WERI-Rb-1 (cell line): ENCODE measurements around the gene SLAMF7.

Experiments
- DNase-seq: peaks from one replicate; pipeline ENCODE4 v3.0.0-alpha.2; 2020
- H3K27ac ChIP-seq: fragments of 250-450 bp; sonication (Bioruptor Pico); 2 replicates; pipeline ENCODE4 v1.5.1; 2020; ENCODE audit warnings: mild to moderate bottlenecking, moderate library complexity
- H3K27me3 ChIP-seq: fragments of 250-450 bp; sonication (Bioruptor Pico); 2 replicates; pipeline ENCODE4 v1.5.1; 2021; ENCODE audit warnings: mild to moderate bottlenecking, low read depth, moderate library complexity; ENCODE audit not compliant: insufficient read depth, severe bottlenecking
- H3K36me3 ChIP-seq: fragments of 250-450 bp; sonication (Bioruptor Pico); 2 replicates; pipeline ENCODE4 v1.5.1; 2020; ENCODE audit warnings: mild to moderate bottlenecking, moderate library complexity
- H3K4me3 ChIP-seq: 2 replicates; pipeline ENCODE4 v1.5.1; 2011; ENCODE audit warnings: low read depth, mild to moderate bottlenecking, control low read depth, low read length
- H3K9me3 ChIP-seq: fragments of 250-450 bp; sonication (Bioruptor Pico); 2 replicates; pipeline ENCODE4 v1.5.1; 2021; ENCODE audit warnings: mild to moderate bottlenecking, moderate library complexity; ENCODE audit not compliant: severe bottlenecking
- TF ChIP-seq, protein P1 (sequence below): IDR thresholded peaks from 2 replicates; pipeline ENCODE4 v1.5.1; 2011; ENCODE audit warnings: low read depth, mild to moderate bottlenecking, control low read depth, inconsistent platforms, low read length

Gene SLAMF7

DNA sequence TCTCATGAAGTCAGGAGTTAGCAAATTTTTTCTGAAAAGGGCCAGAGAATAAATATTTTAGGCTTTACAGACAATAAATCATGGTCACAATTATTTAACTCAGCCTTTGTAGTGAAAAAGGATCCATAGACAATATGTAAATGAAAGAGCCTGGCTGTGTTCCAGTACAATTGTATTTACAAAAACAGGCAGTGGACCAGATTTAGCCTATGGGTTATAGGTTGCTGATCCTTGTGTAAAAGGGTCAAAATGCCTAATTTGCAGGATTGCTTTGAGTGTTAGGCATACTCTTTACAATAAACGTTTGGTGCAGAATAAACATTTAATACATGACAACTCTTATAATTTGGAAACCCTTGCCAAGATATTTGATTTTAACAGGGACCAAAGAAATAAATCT lies 6.5 kb downstream of the SLAMF7 start:
- H3K27ac ChIP-seq, result no peak overlapping the region
- H3K4me3 ChIP-seq, result no peak overlapping the region
- no peak for DNase-seq
- peaks cover 100% of the 10 kb centered on the region for H3K27me3 ChIP-seq
- no peaks in the 10 kb centered on the region for H3K36me3 ChIP-seq
- no peaks in the 10 kb centered on the region for H3K9me3 ChIP-seq
- TF ChIP-seq, protein P1, sequence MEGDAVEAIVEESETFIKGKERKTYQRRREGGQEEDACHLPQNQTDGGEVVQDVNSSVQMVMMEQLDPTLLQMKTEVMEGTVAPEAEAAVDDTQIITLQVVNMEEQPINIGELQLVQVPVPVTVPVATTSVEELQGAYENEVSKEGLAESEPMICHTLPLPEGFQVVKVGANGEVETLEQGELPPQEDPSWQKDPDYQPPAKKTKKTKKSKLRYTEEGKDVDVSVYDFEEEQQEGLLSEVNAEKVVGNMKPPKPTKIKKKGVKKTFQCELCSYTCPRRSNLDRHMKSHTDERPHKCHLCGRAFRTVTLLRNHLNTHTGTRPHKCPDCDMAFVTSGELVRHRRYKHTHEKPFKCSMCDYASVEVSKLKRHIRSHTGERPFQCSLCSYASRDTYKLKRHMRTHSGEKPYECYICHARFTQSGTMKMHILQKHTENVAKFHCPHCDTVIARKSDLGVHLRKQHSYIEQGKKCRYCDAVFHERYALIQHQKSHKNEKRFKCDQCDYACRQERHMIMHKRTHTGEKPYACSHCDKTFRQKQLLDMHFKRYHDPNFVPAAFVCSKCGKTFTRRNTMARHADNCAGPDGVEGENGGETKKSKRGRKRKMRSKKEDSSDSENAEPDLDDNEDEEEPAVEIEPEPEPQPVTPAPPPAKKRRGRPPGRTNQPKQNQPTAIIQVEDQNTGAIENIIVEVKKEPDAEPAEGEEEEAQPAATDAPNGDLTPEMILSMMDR, result no peak

DNA sequence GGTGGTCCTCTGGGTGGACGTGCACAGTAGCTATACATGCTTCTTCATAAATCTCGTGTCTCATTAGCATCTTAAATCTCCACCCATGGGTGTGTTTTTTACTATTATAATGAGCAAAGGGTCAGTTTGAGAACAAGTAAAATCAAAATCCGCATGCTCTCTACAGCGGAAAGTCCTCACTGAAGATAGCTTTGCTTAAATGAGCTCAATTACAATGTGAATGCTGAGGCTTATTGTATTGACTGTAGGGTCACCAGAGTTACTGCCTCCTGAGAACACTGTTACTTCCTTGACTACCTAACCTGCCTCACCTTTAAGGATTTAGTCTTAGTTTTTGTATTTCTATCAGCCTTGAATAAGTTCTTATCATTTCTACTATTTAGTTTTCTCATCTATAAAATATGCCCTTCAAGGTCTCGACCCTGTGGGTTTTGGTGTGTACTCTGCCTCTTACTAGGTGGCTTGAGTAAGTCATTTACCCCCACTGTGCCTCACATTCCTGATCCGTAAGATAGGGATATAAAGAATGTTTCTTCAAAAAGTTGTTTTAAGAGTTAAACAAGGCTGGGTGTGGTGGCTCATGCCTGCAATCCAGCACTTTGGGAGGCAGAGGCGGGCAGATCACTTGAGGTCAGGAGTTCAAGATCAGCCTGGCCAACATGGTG lies 7.9 kb downstream of the SLAMF7 start:
- no peak for DNase-seq

DNA sequence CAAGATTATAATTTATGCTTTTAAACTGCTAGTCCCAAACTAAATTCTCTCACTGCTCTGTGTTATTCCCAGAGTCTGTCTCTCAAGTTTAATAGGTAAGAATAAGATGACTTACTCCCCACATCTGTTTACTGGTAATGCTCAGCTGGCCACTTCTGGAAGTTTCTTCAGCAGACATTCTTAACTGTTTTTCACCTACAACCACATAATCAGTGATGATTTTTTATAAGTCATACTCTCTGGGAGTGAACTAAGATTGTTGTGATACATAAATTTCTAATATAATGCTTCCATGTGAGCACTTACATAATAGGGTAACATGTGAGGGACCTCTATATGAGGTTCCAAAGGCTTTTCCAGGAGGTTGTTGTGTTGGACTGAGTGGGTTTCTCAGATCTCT lies 8.7 kb downstream of the SLAMF7 start:
- H3K27me3 ChIP-seq, result peaks cover 98% of the 10 kb centered on the region
- H3K4me3 ChIP-seq, result no peak overlapping the region
- DNase-seq, result no peak
- TF ChIP-seq, protein P1, result no peak
- H3K36me3 ChIP-seq, result no peaks in the 10 kb centered on the region
- no peak overlapping the region for H3K27ac ChIP-seq
- no peaks in the 10 kb centered on the region for H3K9me3 ChIP-seq

More for the DNA sequence above, 7.9 kb downstream of the SLAMF7 start:
- TF ChIP-seq, protein P1, result no peak
- Histone ChIP-seq H3K9me3 (no peaks in the 10 kb centered on the region), H3K4me3 (no peak overlapping the region), H3K27ac (no peak overlapping the region), H3K27me3 (peaks cover 98% of the 10 kb centered on the region), H3K36me3 (no peaks in the 10 kb centered on the region)

DNA sequence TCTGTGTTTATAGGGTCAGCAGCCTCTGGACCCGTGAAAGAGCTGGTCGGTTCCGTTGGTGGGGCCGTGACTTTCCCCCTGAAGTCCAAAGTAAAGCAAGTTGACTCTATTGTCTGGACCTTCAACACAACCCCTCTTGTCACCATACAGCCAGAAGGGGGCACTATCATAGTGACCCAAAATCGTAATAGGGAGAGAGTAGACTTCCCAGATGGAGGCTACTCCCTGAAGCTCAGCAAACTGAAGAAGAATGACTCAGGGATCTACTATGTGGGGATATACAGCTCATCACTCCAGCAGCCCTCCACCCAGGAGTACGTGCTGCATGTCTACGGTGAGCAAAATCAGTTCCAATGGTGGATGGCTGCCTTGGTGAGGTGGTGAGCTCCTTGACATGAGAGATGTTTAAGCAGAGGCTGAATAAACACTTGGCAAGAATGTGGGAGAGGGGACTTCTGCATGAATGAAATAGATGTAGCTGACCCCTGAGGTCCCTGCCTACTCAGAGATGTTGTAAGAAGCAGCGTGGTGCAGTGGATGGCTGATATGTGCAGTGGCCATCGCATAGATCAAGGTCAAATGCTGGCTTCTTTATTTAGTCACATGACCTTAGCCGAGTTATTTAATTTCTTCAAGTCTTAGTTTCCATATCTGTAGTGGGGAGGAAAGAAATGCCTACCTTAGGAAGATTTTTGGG lies 9.3 kb downstream of the SLAMF7 start:
- TF ChIP-seq, protein P1, result 0 out of 2 replicates have a peak, but pooled peaks have one; percentile 21
- no peak for DNase-seq
- Histone ChIP-seq H3K9me3 (no peaks in the 10 kb centered on the region), H3K27me3 (peaks cover 98% of the 10 kb centered on the region), H3K4me3 (no peak overlapping the region), H3K27ac (no peak overlapping the region), H3K36me3 (no peaks in the 10 kb centered on the region)

DNA sequence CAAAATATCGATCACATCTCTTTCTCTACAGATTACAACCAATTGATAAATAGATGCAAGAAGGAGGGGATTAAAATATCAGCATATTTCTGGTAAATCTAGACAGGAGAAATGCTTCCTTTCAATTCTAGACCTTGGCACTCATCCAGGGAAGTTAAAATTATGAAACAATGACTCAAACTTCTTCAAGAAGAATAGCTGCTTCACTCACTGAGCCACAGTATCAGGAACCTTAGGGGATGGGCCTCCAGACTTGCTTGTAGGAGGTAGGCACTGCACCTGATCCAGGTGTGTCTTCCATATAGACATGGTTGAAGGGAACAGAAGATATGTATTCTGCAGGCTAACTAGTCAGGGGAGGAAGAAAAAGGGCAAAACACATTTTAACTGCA lies 9.8 kb downstream of the SLAMF7 start:
- Histone ChIP-seq H3K36me3 (no peaks in the 10 kb centered on the region), H3K4me3 (no peak overlapping the region), H3K9me3 (no peaks in the 10 kb centered on the region), H3K27ac (no peak overlapping the region), H3K27me3 (peaks cover 98% of the 10 kb centered on the region)
- no peak for DNase-seq
- TF ChIP-seq, protein P1, result no peak
